Panc1 (cell line): ENCODE results near the gene ADCY9. TPM values are rescaled to one million over a fixed set of nuclear protein-coding genes. Genes with fewer than 3 reads are reported as not detected.

Experiments
- ATAC-seq: fragments of 200-7000 bp; cut with Tn5 transposase; 2 replicates; pipeline ENCODE4 v1.9.1; 2020; ENCODE audit warnings: mild to moderate bottlenecking, moderate library complexity
- BruUV-seq: library from RNA; stranded (reverse); fragments of 400-500 nt; replicated peaks from 2 replicates; lab custom pipeline; 2021; lab: Mats Ljungman, UMichigan
- CTCF ChIA-PET: fragments of 300-600 bp; sonication (Branson Sonifier 250); formaldehyde crosslinking; loops from one replicate; lab custom pipeline; 2022; ENCODE audit warnings: antibody characterized with exemption; lab: Charles Lee
- POLR2A ChIA-PET: fragments of 300-600 bp; sonication (Branson Sonifier 250); formaldehyde crosslinking; loops from one replicate; lab custom pipeline; 2022; ENCODE audit warnings: antibody characterized with exemption; lab: Charles Lee
- DNase-seq: peaks from one replicate; pipeline ENCODE4 v3.0.0-alpha.2; 2010; ENCODE audit warnings: low read depth, low spot score
- H3K27ac ChIP-seq: 2 replicates; pipeline ENCODE4 v1.5.1; 2011; ENCODE audit warnings: mild to moderate bottlenecking, low read length, inconsistent platforms
- H3K27me3 ChIP-seq: fragments of 200-500 bp; sonication (Bioruptor generic); 2 replicates; pipeline ENCODE4 v1.6.0; 2014; ENCODE audit warnings: low read length, inconsistent platforms; ENCODE audit not compliant: control insufficient read depth, insufficient read depth
- H3K36me3 ChIP-seq: fragments of 200-500 bp; sonication (Bioruptor generic); 2 replicates; pipeline ENCODE4 v1.5.1; 2014; ENCODE audit warnings: inconsistent platforms, mild to moderate bottlenecking, low read length, moderate library complexity; ENCODE audit not compliant: control insufficient read depth, insufficient read depth
- H3K4me1 ChIP-seq: 2 replicates; pipeline ENCODE4 v1.5.1; 2011; ENCODE audit warnings: inconsistent platforms, mild to moderate bottlenecking, low read length, moderate library complexity; ENCODE audit not compliant: control insufficient read depth, insufficient read depth
- H3K4me3 ChIP-seq, 2 experiments: 2 replicates each; pipeline ENCODE4 v1.5.1; 2011 to 2012; ENCODE audit warnings: low read depth in 2 of 2, low read length in 2 of 2, mild to moderate bottlenecking in 2 of 2, inconsistent platforms in 1 of 2, moderate library complexity in 1 of 2
- H3K9me3 ChIP-seq: fragments of 200-500 bp; sonication (Bioruptor generic); 2 replicates; pipeline ENCODE4 v1.5.1; 2014; ENCODE audit warnings: low read depth, mild to moderate bottlenecking, inconsistent platforms, low read length, moderate library complexity; ENCODE audit not compliant: control insufficient read depth, insufficient read depth
- POLR2AphosphoS5 ChIP-seq: IDR thresholded peaks from 2 replicates; pipeline ENCODE4 v1.6.1; 2012; ENCODE audit warnings: mild to moderate bottlenecking, low read depth, low read length, moderate library complexity
- SIN3A ChIP-seq: IDR thresholded peaks from 2 replicates; pipeline ENCODE4 v1.6.1; 2012; ENCODE audit warnings: low read depth, mild to moderate bottlenecking, low read length, moderate library complexity, borderline replicate concordance; ENCODE audit not compliant: insufficient read depth
- TCF7L2 ChIP-seq: IDR thresholded peaks from 2 replicates; pipeline ENCODE4 v1.6.1; 2011; ENCODE audit warnings: mild to moderate bottlenecking, low read depth, low read length, inconsistent platforms
- in situ Hi-C: cut with HindIII; loops from 2 replicates; pipeline ENCODE4 v1.10.0; 2016; ENCODE audit warnings: low sequenced_read_pairs, low pct_unique_long_range_greater_than_20kb
- intact Hi-C: fragments of 100-400 bp; cut with micrococcal nuclease; formaldehyde crosslinking; loops from one replicate; pipeline ENCODE4 v1.10.0; 2022; ENCODE audit not compliant: unreplicated experiment
- total RNA-seq: library from RNA; stranded (reverse); gene quantifications from one replicate; pipeline ENCODE4 v1.2.1, GENCODE V29; 2021; ENCODE audit not compliant: unreplicated experiment
- TF ChIP-seq, protein P1 (sequence below), 2 experiments: IDR thresholded peaks; 2 replicates each; pipeline ENCODE4 v1.6.1; 2011 to 2012; ENCODE audit warnings: low read depth in 2 of 2, control low read depth in 1 of 2, low read length in 1 of 2, mild to moderate bottlenecking in 1 of 2, moderate library complexity in 1 of 2; ENCODE audit not compliant: insufficient read depth in 1 of 2
- TF ChIP-seq, protein P2 (sequence below): fragments of 450-650 bp; IDR thresholded peaks from 2 replicates; pipeline ENCODE4 v1.5.1; 2017; ENCODE audit warnings: mild to moderate bottlenecking

ADCY9 gene
- total RNA-seq, 1 experiment from 2014 or later: 29.8 TPM

DNA sequence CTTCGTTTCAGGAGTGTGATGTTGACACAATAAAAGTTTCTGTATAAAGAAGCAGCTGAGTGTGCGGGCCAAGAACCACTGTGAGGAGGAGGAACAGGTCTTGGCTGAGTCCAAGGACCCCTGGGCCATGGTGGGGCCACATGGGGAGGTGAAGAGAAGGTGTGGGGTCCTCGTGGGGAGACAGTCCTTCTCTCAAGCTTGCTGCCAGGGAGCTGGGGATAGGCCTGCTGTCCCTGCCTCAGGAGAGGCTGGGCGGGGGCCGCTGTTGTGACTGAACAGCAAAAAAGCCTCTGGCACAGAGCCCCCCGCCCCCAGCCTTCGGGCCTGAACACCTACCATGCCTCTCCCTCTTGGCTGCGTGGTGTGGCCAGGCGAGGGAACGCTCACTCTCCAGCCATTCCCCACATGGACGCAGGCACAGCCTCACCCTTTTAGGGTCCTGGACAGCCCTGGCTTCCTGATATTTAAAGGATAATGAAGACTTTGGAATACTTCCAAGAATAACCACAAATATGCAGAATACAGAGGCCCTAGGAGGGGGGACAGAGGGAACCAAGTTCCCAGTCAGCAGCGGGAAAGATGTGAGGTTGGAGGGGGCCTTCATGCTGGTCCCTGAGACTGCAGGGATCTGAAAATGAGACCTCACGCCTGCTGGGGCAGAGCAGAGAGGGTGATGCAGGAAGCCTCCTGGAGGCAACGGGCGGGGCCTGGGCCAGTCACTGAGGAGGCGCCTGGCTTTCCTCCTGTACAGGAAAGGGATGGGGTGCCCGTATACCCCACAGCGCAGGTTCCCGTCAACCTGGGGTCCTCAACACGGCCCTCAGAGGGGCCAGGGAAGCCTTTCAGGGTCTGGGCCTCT lies 135.8 kb downstream of the ADCY9 start:
- Histone ChIP-seq H3K4me3 (no peak overlapping the region), H3K36me3 (no peaks in the 10 kb centered on the region), H3K27ac (no peak overlapping the region; the same call in 1 of the 2 replicates), H3K27me3 (no peaks in the 10 kb centered on the region), H3K9me3 (no peaks in the 10 kb centered on the region), H3K4me1 (peaks cover 3% of the 10 kb centered on the region; the same call in 1 of the 2 replicates)
- POLR2A ChIA-PET: no interaction called here
- intact Hi-C loops: loop anchor here (5.0 kb wide), 1 partner anchor 272 kb away; no protein-coding TSS in a partner anchor
- BruUV-seq: no TSS peak
- ATAC-seq (no peak), DNase-seq (no peak)
- CTCF ChIA-PET: no interaction called here
- in situ Hi-C loops: no loop called here
- TF ChIP-seq, protein P1, sequence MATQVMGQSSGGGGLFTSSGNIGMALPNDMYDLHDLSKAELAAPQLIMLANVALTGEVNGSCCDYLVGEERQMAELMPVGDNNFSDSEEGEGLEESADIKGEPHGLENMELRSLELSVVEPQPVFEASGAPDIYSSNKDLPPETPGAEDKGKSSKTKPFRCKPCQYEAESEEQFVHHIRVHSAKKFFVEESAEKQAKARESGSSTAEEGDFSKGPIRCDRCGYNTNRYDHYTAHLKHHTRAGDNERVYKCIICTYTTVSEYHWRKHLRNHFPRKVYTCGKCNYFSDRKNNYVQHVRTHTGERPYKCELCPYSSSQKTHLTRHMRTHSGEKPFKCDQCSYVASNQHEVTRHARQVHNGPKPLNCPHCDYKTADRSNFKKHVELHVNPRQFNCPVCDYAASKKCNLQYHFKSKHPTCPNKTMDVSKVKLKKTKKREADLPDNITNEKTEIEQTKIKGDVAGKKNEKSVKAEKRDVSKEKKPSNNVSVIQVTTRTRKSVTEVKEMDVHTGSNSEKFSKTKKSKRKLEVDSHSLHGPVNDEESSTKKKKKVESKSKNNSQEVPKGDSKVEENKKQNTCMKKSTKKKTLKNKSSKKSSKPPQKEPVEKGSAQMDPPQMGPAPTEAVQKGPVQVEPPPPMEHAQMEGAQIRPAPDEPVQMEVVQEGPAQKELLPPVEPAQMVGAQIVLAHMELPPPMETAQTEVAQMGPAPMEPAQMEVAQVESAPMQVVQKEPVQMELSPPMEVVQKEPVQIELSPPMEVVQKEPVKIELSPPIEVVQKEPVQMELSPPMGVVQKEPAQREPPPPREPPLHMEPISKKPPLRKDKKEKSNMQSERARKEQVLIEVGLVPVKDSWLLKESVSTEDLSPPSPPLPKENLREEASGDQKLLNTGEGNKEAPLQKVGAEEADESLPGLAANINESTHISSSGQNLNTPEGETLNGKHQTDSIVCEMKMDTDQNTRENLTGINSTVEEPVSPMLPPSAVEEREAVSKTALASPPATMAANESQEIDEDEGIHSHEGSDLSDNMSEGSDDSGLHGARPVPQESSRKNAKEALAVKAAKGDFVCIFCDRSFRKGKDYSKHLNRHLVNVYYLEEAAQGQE (IDR thresholded peaks at IDR 0.05; ENCODE audit: insufficient read depth in 1 of 2, low read depth in 2 of 2, low read length in 1 of 2): no peak
- TF ChIP-seq, protein P2, sequence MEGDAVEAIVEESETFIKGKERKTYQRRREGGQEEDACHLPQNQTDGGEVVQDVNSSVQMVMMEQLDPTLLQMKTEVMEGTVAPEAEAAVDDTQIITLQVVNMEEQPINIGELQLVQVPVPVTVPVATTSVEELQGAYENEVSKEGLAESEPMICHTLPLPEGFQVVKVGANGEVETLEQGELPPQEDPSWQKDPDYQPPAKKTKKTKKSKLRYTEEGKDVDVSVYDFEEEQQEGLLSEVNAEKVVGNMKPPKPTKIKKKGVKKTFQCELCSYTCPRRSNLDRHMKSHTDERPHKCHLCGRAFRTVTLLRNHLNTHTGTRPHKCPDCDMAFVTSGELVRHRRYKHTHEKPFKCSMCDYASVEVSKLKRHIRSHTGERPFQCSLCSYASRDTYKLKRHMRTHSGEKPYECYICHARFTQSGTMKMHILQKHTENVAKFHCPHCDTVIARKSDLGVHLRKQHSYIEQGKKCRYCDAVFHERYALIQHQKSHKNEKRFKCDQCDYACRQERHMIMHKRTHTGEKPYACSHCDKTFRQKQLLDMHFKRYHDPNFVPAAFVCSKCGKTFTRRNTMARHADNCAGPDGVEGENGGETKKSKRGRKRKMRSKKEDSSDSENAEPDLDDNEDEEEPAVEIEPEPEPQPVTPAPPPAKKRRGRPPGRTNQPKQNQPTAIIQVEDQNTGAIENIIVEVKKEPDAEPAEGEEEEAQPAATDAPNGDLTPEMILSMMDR: no peak
- TF ChIP-seq SIN3A (no peak), POLR2AphosphoS5 (no peak), TCF7L2 (no peak)

DNA sequence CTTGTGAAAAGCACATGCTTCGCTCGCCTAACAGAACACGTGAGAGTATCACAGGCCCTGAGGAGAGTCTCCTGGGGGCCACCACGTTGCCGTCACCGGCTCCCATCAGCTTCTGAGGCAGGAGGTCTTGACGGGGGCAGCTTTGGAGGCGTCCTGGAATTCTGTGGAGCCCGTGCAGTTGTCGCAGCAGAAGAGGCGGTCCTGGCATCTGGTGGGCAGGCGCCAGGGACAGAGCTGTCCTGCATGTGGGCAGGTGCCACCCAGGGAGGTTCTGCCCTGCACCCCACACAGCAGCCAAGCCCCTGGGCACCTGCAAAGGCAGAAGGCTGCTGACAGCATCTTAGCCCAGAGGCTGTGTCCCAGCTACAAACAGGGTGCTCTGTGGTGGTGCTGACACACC lies 136.7 kb downstream of the ADCY9 start:
- in situ Hi-C loops: no loop called here

More for the DNA sequence above, 136.7 kb downstream of the ADCY9 start:
- no peak overlapping the region for H3K4me3 ChIP-seq
- no peaks in the 10 kb centered on the region for H3K9me3 ChIP-seq
- intact Hi-C loops: no loop called here
- no peaks in the 10 kb centered on the region for H3K36me3 ChIP-seq
- no TSS peak for BruUV-seq
- ATAC-seq (no peak), DNase-seq (no peak)
- ChIA-PET CTCF (no interaction called here), POLR2A (interaction anchor here (0.5 kb wide), 1 partner anchor 18 kb away, joined by 5 read pairs; no protein-coding TSS in a partner anchor)
- TF ChIP-seq, protein P2: no peak
- no peak for TF ChIP-seq POLR2AphosphoS5
- TF ChIP-seq, protein P1 (IDR thresholded peaks at IDR 0.05; ENCODE audit: insufficient read depth in 1 of 2, low read depth in 2 of 2, low read length in 1 of 2): no peak
- no peak for TF ChIP-seq TCF7L2
- TF ChIP-seq SIN3A: no peak
- H3K27ac ChIP-seq: no peak overlapping the region
- peaks cover 3% of the 10 kb centered on the region; the same call in 1 of the 2 replicates for H3K4me1 ChIP-seq
- no peaks in the 10 kb centered on the region for H3K27me3 ChIP-seq
